Skeletal muscle satellite cell (primary cell): ENCODE results near the gene GNB5.

Experiments
- H3K27me3 ChIP-seq: 2 replicates; pipeline ENCODE4 v1.7.0; 2013; ENCODE audit warnings: low read length; ENCODE audit not compliant: control insufficient read depth, insufficient read depth
- H3K36me3 ChIP-seq: 2 replicates; pipeline ENCODE4 v1.7.0; 2013; ENCODE audit warnings: mild to moderate bottlenecking, control low read depth, low read length; ENCODE audit not compliant: insufficient read depth
- H3K4me1 ChIP-seq: 2 replicates; pipeline ENCODE4 v1.7.0; 2013; ENCODE audit warnings: low read length; ENCODE audit not compliant: control insufficient read depth, insufficient read depth
- H3K4me2 ChIP-seq: 2 replicates; pipeline ENCODE4 v1.7.0; 2013; ENCODE audit warnings: mild to moderate bottlenecking, low read length
- H3K4me3 ChIP-seq: 2 replicates; pipeline ENCODE4 v1.7.0; 2013; ENCODE audit warnings: low read length
- H3K9ac ChIP-seq: 2 replicates; pipeline ENCODE4 v1.7.0; 2013; ENCODE audit warnings: mild to moderate bottlenecking, low read depth, low read length, moderate library complexity
- H3K9me3 ChIP-seq: replicated peaks from 2 replicates; pipeline ENCODE4 v1.7.0; 2013; ENCODE audit warnings: mild to moderate bottlenecking, control low read depth, low read length

The GNB5 gene

DNA sequence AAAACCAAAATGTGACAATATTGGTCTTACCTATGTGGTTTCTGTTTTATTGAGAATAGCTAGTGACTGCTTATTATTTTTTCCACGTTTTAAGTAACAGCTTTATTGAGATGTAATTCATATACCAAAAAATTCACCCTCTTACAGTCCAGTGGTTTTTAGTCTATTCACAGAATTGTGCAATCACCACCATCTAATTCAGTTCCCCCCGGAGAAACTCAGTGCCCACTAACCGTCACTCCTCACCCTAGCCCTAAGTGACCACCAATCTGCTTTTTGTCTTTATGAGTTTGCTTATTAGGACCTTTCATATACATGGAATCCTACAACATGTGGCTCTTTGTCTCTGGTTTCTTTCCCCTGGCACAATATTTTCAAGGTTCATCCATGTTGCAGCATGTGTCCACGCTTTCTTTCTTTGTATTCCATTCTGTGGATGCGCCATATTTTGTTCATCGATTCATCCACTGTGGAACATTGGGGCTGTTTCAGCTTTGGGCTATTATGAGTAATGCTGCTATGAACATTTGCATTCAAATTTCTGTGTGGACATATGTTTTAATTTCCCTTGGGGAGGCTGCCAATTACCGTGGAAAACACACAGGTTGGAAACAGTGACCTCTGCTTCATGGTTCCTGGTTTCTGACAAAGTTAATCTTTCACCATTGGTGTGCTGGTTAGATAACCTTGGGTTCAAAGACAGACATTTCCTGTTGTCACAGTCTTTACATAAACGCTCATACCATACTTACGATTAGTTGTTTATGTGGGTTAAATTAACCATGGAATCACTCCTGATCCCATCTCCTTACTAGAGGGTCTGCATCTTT, 75.4 kb downstream of the GNB5 start:
- H3K4me1 ChIP-seq: peaks cover 16% of the 10 kb centered on the region

DNA sequence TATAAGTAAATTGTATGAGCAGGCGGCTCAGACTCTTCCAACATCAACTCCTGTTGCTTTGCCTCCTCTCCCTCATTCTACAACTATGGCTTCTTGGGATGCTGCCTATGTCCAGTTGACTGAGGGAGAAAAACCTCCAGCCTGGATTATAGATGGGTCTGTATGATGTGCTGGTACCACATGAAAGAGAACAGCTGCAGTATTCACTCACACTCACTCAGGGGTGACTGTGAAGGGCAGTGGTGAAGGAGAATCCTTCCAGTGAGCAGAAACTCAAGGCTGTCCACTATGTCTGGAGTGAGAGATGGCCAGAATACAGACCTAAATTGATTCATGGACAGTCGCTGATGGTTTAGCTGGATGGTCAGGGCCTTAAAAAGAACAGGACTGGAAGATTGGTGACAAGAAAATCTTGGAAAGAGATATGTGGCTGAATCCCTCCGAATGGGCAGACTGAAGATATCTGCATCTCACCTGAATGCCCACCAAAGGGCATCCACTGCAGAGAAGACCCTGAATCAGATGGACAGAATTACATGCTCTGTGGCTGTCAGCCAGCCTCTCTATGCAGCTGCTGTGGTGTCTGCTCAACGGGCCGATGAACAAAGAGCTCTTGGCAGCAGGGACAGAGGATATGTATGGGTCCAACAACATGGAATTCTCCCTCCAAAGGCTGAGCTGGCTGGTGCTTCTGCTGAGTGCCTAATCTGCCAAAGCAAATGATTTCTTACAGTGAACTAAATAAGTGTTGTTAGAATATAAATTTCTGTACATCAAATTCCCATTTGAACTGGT, 76.7 kb downstream of the GNB5 start:
- H3K36me3 ChIP-seq: no peaks in the 10 kb centered on the region
- H3K27me3 ChIP-seq: peaks cover 16% of the 10 kb centered on the region
- no peak overlapping the region for H3K4me3 ChIP-seq
- no peak overlapping the region for H3K4me2 ChIP-seq
- no peaks in the 10 kb centered on the region for H3K9me3 ChIP-seq
- H3K4me1 ChIP-seq: peaks cover 16% of the 10 kb centered on the region
- H3K9ac ChIP-seq: no peak overlapping the region

More for the DNA sequence above, 75.4 kb downstream of the GNB5 start:
- Histone ChIP-seq H3K9ac (no peak overlapping the region), H3K4me2 (no peak overlapping the region), H3K36me3 (no peaks in the 10 kb centered on the region), H3K4me3 (no peak overlapping the region), H3K9me3 (no peaks in the 10 kb centered on the region), H3K27me3 (peaks cover 10% of the 10 kb centered on the region)

GRCh38 chr15:52113708-52114107, 77.5 kb downstream of the GNB5 start:
- Histone ChIP-seq H3K4me2 (no peak overlapping the region), H3K9me3 (no peaks in the 10 kb centered on the region), H3K9ac (no peak overlapping the region), H3K27me3 (peaks cover 17% of the 10 kb centered on the region), H3K4me1 (peaks cover 16% of the 10 kb centered on the region), H3K4me3 (no peak overlapping the region), H3K36me3 (no peaks in the 10 kb centered on the region)

GRCh38 chr15:52113235-52113634, 78.0 kb downstream of the GNB5 start:
- no peak overlapping the region for H3K9ac ChIP-seq

GRCh38 chr15:52112203-52112750, 78.9 kb downstream of the GNB5 start:
- H3K4me2 ChIP-seq: peak overlapping the region; percentile 29
- H3K9ac ChIP-seq: no peak overlapping the region
- H3K4me1 ChIP-seq: peaks cover 16% of the 10 kb centered on the region
- no peaks in the 10 kb centered on the region for H3K36me3 ChIP-seq
- H3K9me3 ChIP-seq: no peaks in the 10 kb centered on the region
- no peak overlapping the region for H3K4me3 ChIP-seq
- peaks cover 17% of the 10 kb centered on the region for H3K27me3 ChIP-seq

More at GRCh38 chr15:52113235-52113634, 78.0 kb downstream of the GNB5 start:
- Histone ChIP-seq H3K27me3 (peaks cover 17% of the 10 kb centered on the region), H3K9me3 (no peaks in the 10 kb centered on the region), H3K4me3 (no peak overlapping the region), H3K36me3 (no peaks in the 10 kb centered on the region), H3K4me1 (peaks cover 16% of the 10 kb centered on the region), H3K4me2 (no peak overlapping the region)

DNA sequence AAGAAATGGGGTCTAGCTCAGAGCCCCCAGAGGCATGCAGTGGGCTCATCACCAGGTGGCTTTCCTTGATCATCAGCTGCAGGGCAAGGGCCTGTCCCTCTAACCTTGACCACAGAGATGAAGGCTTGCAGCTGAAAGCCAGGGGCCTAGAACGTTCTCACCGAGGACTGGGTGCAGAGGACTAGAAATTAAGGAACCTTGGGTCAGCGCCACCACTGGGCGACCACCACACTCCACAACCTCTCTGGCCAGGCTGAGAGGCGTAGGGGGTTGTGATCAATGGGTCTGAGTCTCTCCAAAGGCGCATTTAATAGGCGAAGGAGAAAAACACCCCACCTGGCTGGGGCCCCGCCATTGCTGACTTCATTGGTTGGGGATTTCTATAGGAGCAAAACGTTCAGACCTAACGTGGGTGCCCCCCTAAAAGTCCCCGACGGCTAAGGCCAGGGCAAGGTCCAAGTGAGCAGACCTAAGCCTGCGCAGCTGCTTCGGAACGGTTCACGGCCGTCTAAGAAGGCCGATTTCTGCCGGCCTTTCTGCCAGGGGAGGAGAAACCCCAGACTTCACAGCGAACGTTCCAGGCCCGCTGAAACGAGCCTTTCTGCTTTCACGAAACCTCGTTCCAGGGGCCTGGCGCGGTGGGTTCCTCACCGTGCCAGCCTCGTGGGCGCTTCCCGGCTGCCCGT, 79.5 kb downstream of the GNB5 start:
- H3K4me2 ChIP-seq: peak overlapping the region; percentile 29
- peaks cover 15% of the 10 kb centered on the region for H3K4me1 ChIP-seq
- peaks cover 17% of the 10 kb centered on the region for H3K27me3 ChIP-seq
- no peak overlapping the region for H3K4me3 ChIP-seq
- no peaks in the 10 kb centered on the region for H3K36me3 ChIP-seq
- no peak overlapping the region for H3K9ac ChIP-seq
- no peaks in the 10 kb centered on the region for H3K9me3 ChIP-seq

DNA sequence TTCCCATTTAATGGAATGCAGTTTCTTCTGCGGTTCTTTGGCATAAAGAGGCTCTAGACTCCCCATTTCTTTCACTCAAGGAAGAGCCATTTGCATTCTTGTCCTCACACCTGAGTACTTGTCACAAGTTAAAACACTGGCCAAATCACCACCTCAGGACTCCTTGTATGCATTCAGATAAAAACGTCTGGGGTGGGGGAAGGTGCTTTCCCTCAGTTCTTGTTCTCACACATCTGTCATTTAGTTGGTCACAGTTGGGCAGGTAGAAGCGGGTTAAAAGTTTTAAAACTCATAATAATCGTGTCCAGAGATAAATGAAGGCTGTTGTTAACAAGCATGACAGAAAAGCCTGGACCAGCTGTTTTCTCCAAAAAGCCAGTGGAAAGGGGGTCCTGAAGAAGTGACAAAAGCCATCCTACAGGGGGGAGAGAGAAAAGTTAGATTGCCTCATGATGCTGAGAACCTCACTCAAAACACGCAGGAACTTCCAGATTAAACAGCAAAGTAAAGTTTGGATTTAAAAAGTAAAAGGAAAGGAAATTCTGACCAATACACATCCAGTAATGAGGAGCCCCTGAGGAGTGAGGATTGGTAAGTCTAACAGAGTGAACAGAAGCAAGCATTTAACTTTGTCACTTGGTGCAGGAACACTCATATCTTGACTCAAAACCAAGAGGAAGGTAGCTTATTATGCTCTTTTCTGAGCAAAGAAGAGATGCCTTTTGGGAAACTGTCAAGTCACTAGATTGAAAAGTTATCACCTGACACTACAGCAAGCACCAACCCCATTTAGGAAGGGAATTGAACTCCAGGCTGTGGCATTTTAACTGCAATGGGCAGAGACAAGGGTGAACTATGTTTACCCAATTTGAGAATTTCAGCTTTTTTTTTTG, 81.4 kb downstream of the GNB5 start:
- H3K9me3 ChIP-seq: no peaks in the 10 kb centered on the region
- no peak overlapping the region for H3K4me3 ChIP-seq
- H3K36me3 ChIP-seq: no peaks in the 10 kb centered on the region
- peaks cover 9% of the 10 kb centered on the region for H3K4me1 ChIP-seq
- no peak overlapping the region for H3K9ac ChIP-seq
- H3K4me2 ChIP-seq: no peak overlapping the region
- peaks cover 17% of the 10 kb centered on the region for H3K27me3 ChIP-seq

- no peaks in the 10 kb centered on the region for H3K9me3 ChIP-seq
- no peak overlapping the region for H3K4me2 ChIP-seq
- H3K27me3 ChIP-seq: peaks cover 16% of the 10 kb centered on the region
- H3K4me1 ChIP-seq: peaks cover 27% of the 10 kb centered on the region
- H3K36me3 ChIP-seq: no peaks in the 10 kb centered on the region
- H3K9ac ChIP-seq: no peak overlapping the region
- H3K4me3 ChIP-seq: no peak overlapping the region
These were observed 84.0 kb downstream of the GNB5 start for GRCh38 chr15:52107238-52107637.

DNA sequence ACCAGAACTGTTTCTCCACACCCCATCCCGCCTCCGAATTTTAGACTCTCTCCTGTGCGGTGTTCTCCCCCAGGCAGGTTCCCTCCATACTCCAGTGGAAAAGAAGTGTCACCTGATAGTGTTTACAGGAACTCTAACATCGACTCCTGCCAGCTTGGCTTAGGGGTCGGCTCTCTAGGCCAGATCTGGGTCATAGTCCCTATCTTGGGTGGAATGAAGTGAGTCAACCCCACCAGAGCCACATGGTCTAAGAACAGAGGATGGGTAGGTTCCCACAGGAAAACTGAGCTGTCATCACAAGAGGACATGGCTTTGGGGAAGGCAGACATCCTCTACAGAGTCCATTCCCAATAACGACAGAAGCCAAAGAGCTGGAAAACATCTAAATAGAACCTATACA, 84.6 kb downstream of the GNB5 start:
- no peak overlapping the region for H3K4me2 ChIP-seq
- H3K27me3 ChIP-seq: peaks cover 11% of the 10 kb centered on the region
- H3K9me3 ChIP-seq: no peaks in the 10 kb centered on the region
- H3K4me3 ChIP-seq: no peak overlapping the region
- no peaks in the 10 kb centered on the region for H3K36me3 ChIP-seq
- H3K9ac ChIP-seq: no peak overlapping the region
- peaks cover 26% of the 10 kb centered on the region for H3K4me1 ChIP-seq

GRCh38 chr15:52105846-52106245, 85.3 kb downstream of the GNB5 start:
- no peaks in the 10 kb centered on the region for H3K36me3 ChIP-seq
- H3K4me2 ChIP-seq: no peak overlapping the region
- H3K9ac ChIP-seq: no peak overlapping the region
- H3K27me3 ChIP-seq: peaks cover 7% of the 10 kb centered on the region
- H3K4me1 ChIP-seq: peaks cover 26% of the 10 kb centered on the region
- no peaks in the 10 kb centered on the region for H3K9me3 ChIP-seq
- H3K4me3 ChIP-seq: no peak overlapping the region
